Duodenal mucosa (tissue), 2 donors: ENCODE data around the gene SYK.
"Not testable (repeated sequence)": the region's sequence is repeated elsewhere in the genome, so short reads cannot be mapped to it uniquely, and the experiment has no call there.

Experiments used
- H3K27ac ChIP-seq: one replicate; pipeline ENCODE4 v1.7.0; 2013; ENCODE audit warnings: low read depth, low read length
- H3K27me3 ChIP-seq, 2 donors: one replicate each; pipeline ENCODE4 v1.7.0; 2013; ENCODE audit warnings: low read length in 2 of 2, control low read depth in 1 of 2; ENCODE audit not compliant: insufficient read depth in 2 of 2, control insufficient read depth in 1 of 2
- H3K36me3 ChIP-seq, 2 donors: one replicate each; pipeline ENCODE4 v1.7.0; 2013; ENCODE audit warnings: low read length in 2 of 2, control low read depth in 1 of 2; ENCODE audit not compliant: insufficient read depth in 2 of 2, control insufficient read depth in 1 of 2
- H3K4me1 ChIP-seq, 2 donors: one replicate each; pipeline ENCODE4 v1.7.0; 2013; ENCODE audit warnings: low read length in 2 of 2, control low read depth in 1 of 2; ENCODE audit not compliant: insufficient read depth in 2 of 2, control insufficient read depth in 1 of 2
- H3K4me3 ChIP-seq, 2 donors: one replicate each; pipeline ENCODE4 v1.7.0; 2013; ENCODE audit warnings: low read length in 2 of 2, low read depth in 1 of 2
- H3K9ac ChIP-seq, 2 donors: one replicate each; pipeline ENCODE4 v1.7.0; 2013; ENCODE audit warnings: low read length in 2 of 2, low read depth in 1 of 2
- H3K9me3 ChIP-seq, 2 donors: one replicate each; pipeline ENCODE4 v1.7.0; 2013; ENCODE audit warnings: low read length in 2 of 2, control low read depth in 1 of 2; ENCODE audit not compliant: control insufficient read depth in 1 of 2

SYK gene

GRCh38 chr9:90801241-90801972, at the start of gene SYK:
SYK (plus strand) TSS chr9:90801819; CDS start chr9:90843899, 42,080 bp downstream.
- peaks cover 14 to 17% of the 10 kb centered on the region in 2 donors for H3K4me1 ChIP-seq
- H3K4me3 ChIP-seq = peak within 1 kb of the TSS; percentile 87 to 89
- no peaks in the 10 kb centered on the region for H3K9me3 ChIP-seq
- H3K27me3 ChIP-seq = no peaks in the 10 kb centered on the region
- no peaks in the 10 kb centered on the region for H3K36me3 ChIP-seq
- H3K9ac ChIP-seq = peak within 1 kb of the TSS; percentile 82 to 94
- peak within 1 kb of the TSS; percentile 58 for H3K27ac ChIP-seq

- not testable (repeated sequence) for H3K27me3 ChIP-seq, H3K4me1 ChIP-seq, H3K9ac ChIP-seq, H3K9me3 ChIP-seq, H3K4me3 ChIP-seq, H3K36me3 ChIP-seq, H3K27ac ChIP-seq
Measured at GRCh38 chr9:90755514-90756371, 45.9 kb upstream of the SYK start.

GRCh38 chr9:90760577-90760976, 41.0 kb upstream of the SYK start:
- H3K4me1 ChIP-seq = peaks cover 3 to 14% of the 10 kb centered on the region in 2 donors
- H3K9me3 ChIP-seq, H3K9ac ChIP-seq, H3K4me3 ChIP-seq, H3K36me3 ChIP-seq, H3K27me3 ChIP-seq, H3K27ac ChIP-seq: not testable (repeated sequence)

GRCh38 chr9:90766731-90767130, 34.9 kb upstream of the SYK start:
- Histone ChIP-seq H3K9me3 (no peaks in the 10 kb centered on the region), H3K27me3 (no peaks in the 10 kb centered on the region), H3K36me3 (no peaks in the 10 kb centered on the region), H3K4me1 (peaks cover 6 to 11% of the 10 kb centered on the region in 2 donors), H3K9ac (no peak overlapping the region), H3K27ac (no peak overlapping the region), H3K4me3 (no peak overlapping the region)

GRCh38 chr9:90767523-90768100, 34.0 kb upstream of the SYK start:
- H3K9ac ChIP-seq = no peak overlapping the region

GRCh38 chr9:90770182-90770738, 31.4 kb upstream of the SYK start:
- peaks cover 10 to 17% of the 10 kb centered on the region in 2 donors for H3K4me1 ChIP-seq
- no peaks in the 10 kb centered on the region for H3K36me3 ChIP-seq
- no peaks in the 10 kb centered on the region for H3K9me3 ChIP-seq
- no peak overlapping the region for H3K9ac ChIP-seq
- H3K4me3 ChIP-seq = no peak overlapping the region
- H3K27ac ChIP-seq = no peak overlapping the region
- H3K27me3 ChIP-seq = no peaks in the 10 kb centered on the region

More at GRCh38 chr9:90767523-90768100, 34.0 kb upstream of the SYK start:
- Histone ChIP-seq H3K27me3 (no peaks in the 10 kb centered on the region), H3K4me3 (no peak overlapping the region), H3K27ac (no peak overlapping the region), H3K4me1 (peaks cover 6 to 11% of the 10 kb centered on the region in 2 donors), H3K9me3 (no peaks in the 10 kb centered on the region), H3K36me3 (no peaks in the 10 kb centered on the region)

GRCh38 chr9:90770927-90771326, 30.7 kb upstream of the SYK start:
- no peak overlapping the region for H3K27ac ChIP-seq

GRCh38 chr9:90772386-90772785, 29.2 kb upstream of the SYK start:
- H3K9ac ChIP-seq = no peak overlapping the region
- H3K4me1 ChIP-seq = peaks cover 4 to 13% of the 10 kb centered on the region in 2 donors
- no peaks in the 10 kb centered on the region for H3K36me3 ChIP-seq
- H3K27ac ChIP-seq = no peak overlapping the region
- no peaks in the 10 kb centered on the region for H3K9me3 ChIP-seq
- no peaks in the 10 kb centered on the region for H3K27me3 ChIP-seq
- H3K4me3 ChIP-seq = no peak overlapping the region

More at GRCh38 chr9:90770927-90771326, 30.7 kb upstream of the SYK start:
- H3K27me3 ChIP-seq = no peaks in the 10 kb centered on the region
- H3K4me1 ChIP-seq = peaks cover 9 to 17% of the 10 kb centered on the region in 2 donors
- no peaks in the 10 kb centered on the region for H3K36me3 ChIP-seq
- no peak overlapping the region for H3K4me3 ChIP-seq
- no peak overlapping the region for H3K9ac ChIP-seq
- no peaks in the 10 kb centered on the region for H3K9me3 ChIP-seq

GRCh38 chr9:90773617-90774016, 28.0 kb upstream of the SYK start:
- no peak overlapping the region for H3K27ac ChIP-seq
- peaks cover 4 to 13% of the 10 kb centered on the region in 2 donors for H3K4me1 ChIP-seq
- H3K9ac ChIP-seq = no peak overlapping the region
- no peak overlapping the region for H3K4me3 ChIP-seq
- no peaks in the 10 kb centered on the region for H3K27me3 ChIP-seq
- H3K9me3 ChIP-seq = no peaks in the 10 kb centered on the region
- no peaks in the 10 kb centered on the region for H3K36me3 ChIP-seq

- Histone ChIP-seq H3K4me1 (peaks cover 4 to 13% of the 10 kb centered on the region in 2 donors), H3K27ac (no peak overlapping the region), H3K9ac (no peak overlapping the region), H3K4me3 (no peak overlapping the region), H3K27me3 (no peaks in the 10 kb centered on the region), H3K9me3 (no peaks in the 10 kb centered on the region), H3K36me3 (no peaks in the 10 kb centered on the region)
Measured at GRCh38 chr9:90774071-90774470, 27.5 kb upstream of the SYK start.
